GM12874 (cell line): ENCODE data around the gene PGM3.

Experiments
- CTCF ChIP-seq: IDR thresholded peaks from 2 replicates; pipeline ENCODE4 v1.5.1; 2011; ENCODE audit warnings: low read depth, mild to moderate bottlenecking, control low read depth, low read length, moderate library complexity; ENCODE audit not compliant: insufficient read depth

The PGM3 gene

DNA sequence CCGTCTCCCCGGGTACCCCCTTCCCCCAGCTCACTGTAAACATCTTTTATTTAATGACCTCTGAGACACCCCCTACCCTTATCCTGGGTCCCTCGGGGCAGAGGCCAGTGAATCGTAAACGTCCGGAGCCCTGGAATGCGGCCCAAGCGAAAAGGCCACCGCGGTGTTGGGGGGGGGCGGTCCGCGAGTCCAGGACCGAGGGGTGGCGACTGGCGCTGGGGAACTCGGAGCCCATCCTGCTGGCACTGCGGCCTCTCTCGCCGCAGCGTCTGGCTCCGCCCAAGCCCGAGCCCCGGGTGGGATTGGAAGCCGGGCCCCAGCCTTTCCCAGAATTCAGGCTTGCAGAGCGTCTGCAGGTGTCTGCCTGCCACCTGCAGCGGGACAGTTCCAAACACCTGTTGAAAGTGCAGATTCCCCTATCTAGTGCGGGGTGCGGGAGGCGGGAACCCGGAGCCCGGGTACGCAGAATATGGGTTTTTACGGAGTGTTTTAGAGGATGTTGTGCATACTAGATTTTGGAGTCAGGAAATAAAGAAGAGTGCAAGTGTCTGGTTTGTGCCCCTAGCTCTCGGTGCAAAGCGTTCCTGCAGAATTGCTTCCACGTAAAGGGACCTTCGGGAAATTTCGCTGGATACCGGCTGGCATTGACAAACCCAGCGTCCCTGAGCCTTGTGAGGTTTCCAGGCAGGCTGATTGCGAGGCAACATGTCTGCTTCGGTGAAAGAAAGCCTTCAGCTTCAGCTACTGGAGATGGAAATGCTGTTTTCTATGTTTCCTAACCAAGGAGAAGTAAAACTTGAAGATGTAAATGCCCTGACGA is 892 bp upstream of the PGM3 start:
- no peak for TF ChIP-seq CTCF

GRCh38 chr6:83192456-83192855 is 609 bp downstream of the PGM3 start:
- TF ChIP-seq CTCF = no peak

DNA sequence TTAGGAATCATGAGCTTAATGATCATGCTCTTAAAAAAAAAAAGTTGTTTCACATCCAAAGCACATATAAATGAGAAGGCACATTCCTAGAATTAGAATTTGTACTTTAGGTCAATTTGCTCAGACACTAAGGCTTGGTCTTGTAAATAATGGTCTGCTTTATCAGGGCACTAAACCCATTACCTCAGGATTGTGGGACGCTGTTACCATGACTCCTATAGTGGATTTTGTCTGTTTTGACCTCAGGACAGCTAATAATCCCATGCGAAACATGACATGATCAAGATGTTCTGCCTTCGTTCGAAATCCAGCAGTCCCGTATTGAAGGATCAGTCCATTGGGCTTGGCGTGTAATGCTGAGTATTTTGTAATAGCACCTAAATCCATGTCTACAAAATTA is 2.4 kb downstream of the PGM3 start:
- no peak for TF ChIP-seq CTCF

- no peak for TF ChIP-seq CTCF
These were observed 4.6 kb downstream of the PGM3 start for GRCh38 chr6:83188501-83188900.

DNA sequence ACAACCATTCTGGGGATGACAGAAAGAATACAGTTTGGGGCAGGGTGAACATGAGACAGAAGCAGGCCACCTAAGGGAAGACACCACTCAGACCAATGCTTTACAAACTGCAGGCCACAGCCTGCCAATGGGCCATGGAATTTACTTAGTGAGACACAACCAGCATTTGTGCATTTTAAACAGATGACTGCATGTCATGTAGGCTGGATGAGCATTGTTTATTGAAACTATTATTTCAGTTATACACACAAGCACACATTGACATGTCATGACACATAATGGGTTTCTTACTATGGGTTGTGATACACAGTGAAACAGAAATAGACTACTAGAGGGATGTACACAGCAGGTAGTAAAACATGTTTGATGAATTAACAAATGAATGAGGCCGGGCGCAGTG is 8.0 kb downstream of the PGM3 start:
- no peak for TF ChIP-seq CTCF

DNA sequence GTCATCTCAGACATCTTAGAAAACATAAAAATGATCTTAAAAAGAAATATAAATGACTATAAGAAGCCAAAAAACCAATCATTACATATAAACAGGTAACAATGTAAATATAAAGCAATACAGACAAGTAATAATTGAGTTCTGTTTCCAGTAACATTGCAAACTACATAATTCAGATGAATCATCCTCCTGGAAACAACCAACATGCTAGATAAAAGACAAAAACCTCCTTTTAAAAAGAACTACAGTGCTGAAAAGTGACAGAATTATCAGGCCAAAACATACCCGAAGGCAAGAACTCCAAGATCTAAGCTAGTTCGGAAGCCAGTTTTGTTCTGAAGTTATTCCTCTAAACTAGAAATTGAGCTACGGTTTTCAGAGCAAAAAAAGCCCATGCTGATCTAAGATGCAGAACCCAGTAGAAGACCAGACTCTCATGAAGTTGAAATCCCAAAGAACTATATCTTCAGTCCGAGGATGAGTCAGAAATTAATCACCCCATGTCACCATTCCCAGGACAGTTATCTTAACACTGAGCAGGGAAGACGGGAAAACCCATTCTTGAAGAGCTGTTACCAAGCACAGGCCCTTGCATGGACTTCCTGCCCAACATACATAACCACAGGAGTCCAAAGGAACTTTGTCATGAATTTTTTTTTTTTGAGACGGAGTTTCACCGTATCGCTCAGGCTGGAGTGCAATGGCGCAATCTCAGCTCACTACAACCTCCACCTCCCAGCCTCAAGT is 9.8 kb downstream of the PGM3 start:
- TF ChIP-seq CTCF = no peak

DNA sequence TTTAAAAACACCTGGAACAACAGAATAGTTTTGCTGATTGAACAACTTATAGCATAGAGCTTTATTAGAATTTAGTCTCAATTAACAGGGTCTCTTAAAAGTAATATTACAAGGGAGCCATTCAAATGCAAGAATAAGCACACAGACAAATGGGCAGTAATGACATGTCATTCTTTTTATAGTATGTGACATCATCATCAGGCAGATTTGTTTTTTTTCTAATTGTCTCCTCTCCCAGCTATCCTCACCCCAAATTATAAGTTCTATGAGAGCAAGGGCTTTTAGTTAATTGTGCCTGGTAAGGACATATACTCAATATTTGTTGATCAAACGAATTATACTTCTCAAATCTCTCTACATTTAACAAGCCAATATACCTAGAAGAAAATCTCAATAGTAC is 11.0 kb downstream of the PGM3 start:
- no peak for TF ChIP-seq CTCF
